Neutrophil (primary cell): Measurements from ENCODE around the gene BANF2.

Source experiments
- H3K27ac ChIP-seq: fragments of 200-600 bp; sonication (generic); 2 replicates; pipeline ENCODE4 v1.5.1; 2016; ENCODE audit warnings: mild to moderate bottlenecking, moderate library complexity
- H3K27me3 ChIP-seq: fragments of 200-600 bp; sonication (generic); 2 replicates; pipeline ENCODE4 v1.6.0; 2016; ENCODE audit warnings: mild to moderate bottlenecking
- H3K36me3 ChIP-seq: fragments of 200-600 bp; sonication (generic); 2 replicates; pipeline ENCODE4 v1.5.1; 2017
- H3K4me1 ChIP-seq, 2 experiments: fragments of 200-600 bp in 1 of 2; sonication (generic) in 1 of 2; 1 replicate in 1 of 2; 2 replicates in 1 of 2; pipeline versions ENCODE4 v1.5.1 to v1.6.1; 2013 to 2016; ENCODE audit warnings: low read depth in 1 of 2, low read length in 1 of 2, mild to moderate bottlenecking in 1 of 2, moderate library complexity in 1 of 2; ENCODE audit not compliant: control insufficient read depth in 1 of 2, insufficient read depth in 1 of 2
- H3K4me3 ChIP-seq, 2 experiments: fragments of 200-600 bp in 1 of 2; sonication (generic) in 1 of 2; 1 replicate in 1 of 2; 2 replicates in 1 of 2; pipeline ENCODE4 v1.5.1; 2013 to 2016; ENCODE audit warnings: low read depth in 1 of 2, low read length in 1 of 2, mild to moderate bottlenecking in 1 of 2, moderate library complexity in 1 of 2
- H3K9me3 ChIP-seq: fragments of 200-600 bp; sonication (generic); 2 replicates; pipeline ENCODE4 v1.5.1; 2016
- TF ChIP-seq, protein P1 (sequence below): fragments of 200-600 bp; sonication (generic); IDR thresholded peaks from 2 replicates; pipeline ENCODE4 v1.5.1; 2016; ENCODE audit warnings: antibody characterized with exemption

BANF2 gene

DNA sequence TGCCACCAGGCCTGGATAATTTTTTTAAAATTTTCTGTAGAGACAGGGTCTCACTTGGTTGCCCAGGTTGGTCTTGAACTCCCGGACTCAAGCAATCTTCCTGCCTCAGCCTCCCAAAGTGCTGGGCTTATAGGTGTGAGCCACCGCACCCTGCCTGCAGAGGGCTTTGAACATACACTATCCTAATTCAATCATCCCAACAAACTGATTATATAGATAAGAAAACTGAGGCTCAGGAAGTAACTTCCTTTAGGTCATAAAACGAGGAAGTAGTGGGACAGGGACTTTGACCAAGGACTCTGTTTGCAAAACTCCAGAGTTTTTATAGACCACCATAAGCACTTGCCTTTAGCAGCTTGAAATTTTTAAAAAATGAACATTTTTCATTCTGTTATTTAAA, 5.0 kb upstream of the BANF2 start:
- no peaks in the 10 kb centered on the region for H3K9me3 ChIP-seq
- no peak overlapping the region for H3K27ac ChIP-seq
- TF ChIP-seq, protein P1, sequence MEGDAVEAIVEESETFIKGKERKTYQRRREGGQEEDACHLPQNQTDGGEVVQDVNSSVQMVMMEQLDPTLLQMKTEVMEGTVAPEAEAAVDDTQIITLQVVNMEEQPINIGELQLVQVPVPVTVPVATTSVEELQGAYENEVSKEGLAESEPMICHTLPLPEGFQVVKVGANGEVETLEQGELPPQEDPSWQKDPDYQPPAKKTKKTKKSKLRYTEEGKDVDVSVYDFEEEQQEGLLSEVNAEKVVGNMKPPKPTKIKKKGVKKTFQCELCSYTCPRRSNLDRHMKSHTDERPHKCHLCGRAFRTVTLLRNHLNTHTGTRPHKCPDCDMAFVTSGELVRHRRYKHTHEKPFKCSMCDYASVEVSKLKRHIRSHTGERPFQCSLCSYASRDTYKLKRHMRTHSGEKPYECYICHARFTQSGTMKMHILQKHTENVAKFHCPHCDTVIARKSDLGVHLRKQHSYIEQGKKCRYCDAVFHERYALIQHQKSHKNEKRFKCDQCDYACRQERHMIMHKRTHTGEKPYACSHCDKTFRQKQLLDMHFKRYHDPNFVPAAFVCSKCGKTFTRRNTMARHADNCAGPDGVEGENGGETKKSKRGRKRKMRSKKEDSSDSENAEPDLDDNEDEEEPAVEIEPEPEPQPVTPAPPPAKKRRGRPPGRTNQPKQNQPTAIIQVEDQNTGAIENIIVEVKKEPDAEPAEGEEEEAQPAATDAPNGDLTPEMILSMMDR, result no peak
- peaks cover 10% of the 10 kb centered on the region for H3K27me3 ChIP-seq
- no peaks in the 10 kb centered on the region for H3K4me1 ChIP-seq
- H3K36me3 ChIP-seq, result no peaks in the 10 kb centered on the region
- H3K4me3 ChIP-seq, result no peak overlapping the region

DNA sequence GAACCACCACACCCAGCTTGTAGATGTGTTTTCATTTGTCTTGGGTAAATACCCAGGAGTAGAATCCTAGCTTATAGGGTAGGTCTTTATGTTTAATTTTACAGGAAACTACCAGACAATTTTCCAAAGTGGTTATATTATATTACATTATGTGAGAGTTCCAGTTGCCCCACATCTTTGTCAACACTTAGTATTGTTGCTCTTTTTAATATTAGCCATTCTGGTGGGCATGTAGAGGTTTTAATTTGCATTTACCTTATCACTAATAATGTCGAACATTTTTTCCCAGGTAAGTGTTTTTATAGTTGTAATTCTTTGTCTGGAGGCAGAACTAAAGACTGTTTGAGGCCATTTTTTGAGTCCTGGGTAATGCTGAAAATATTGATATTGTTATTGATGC, 3.5 kb upstream of the BANF2 start:
- Histone ChIP-seq H3K36me3 (no peaks in the 10 kb centered on the region), H3K4me1 (no peaks in the 10 kb centered on the region)
- TF ChIP-seq, protein P1, result no peak

DNA sequence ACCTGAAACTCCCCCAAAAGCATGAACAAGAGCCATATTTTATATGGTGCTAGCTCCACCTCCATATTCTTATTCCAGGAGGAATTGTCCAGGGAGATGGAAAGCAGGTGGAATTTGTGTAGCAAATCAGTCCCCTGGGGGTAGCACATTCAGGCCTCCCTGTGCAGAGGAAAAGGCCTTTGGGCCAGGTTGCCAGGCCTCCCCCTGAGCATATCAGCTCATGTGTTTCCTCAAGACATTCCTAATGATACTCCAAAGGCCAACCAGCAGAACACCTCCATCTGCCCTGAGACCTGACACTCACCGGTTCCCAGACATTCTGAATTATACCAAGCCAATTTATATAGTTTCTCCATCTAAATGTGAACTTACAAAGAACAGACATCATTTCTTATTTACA, 2.6 kb upstream of the BANF2 start:
- no peaks in the 10 kb centered on the region for H3K4me1 ChIP-seq
- TF ChIP-seq, protein P1, result no peak
- H3K27me3 ChIP-seq, result no peaks in the 10 kb centered on the region
- no peaks in the 10 kb centered on the region for H3K9me3 ChIP-seq
- H3K36me3 ChIP-seq, result no peaks in the 10 kb centered on the region
- H3K27ac ChIP-seq, result no peak overlapping the region
- no peak overlapping the region for H3K4me3 ChIP-seq

More for the DNA sequence above, 3.5 kb upstream of the BANF2 start:
- no peak overlapping the region for H3K4me3 ChIP-seq
- no peaks in the 10 kb centered on the region for H3K27me3 ChIP-seq
- no peak overlapping the region for H3K27ac ChIP-seq
- no peaks in the 10 kb centered on the region for H3K9me3 ChIP-seq

DNA sequence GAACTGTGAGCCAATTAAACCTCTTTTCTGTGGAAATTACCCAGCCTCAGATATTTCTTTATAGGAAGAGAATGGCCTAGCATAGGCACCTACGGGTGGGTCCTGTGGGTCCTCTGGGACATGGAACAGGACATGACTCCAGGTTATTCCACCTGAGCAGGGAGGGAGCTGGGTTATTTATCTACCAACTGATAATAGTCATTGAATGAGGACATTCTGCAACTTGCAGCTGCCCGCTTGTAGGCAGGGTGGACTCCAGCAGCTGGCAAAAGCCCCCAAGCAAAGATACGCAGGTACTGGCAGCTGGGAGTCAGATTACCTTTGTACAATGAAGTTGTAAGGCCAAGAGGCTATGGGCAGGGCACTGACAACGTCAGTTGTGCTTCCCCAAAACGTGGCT, 1.4 kb upstream of the BANF2 start:
- TF ChIP-seq, protein P1, result no peak
- no peaks in the 10 kb centered on the region for H3K27me3 ChIP-seq

DNA sequence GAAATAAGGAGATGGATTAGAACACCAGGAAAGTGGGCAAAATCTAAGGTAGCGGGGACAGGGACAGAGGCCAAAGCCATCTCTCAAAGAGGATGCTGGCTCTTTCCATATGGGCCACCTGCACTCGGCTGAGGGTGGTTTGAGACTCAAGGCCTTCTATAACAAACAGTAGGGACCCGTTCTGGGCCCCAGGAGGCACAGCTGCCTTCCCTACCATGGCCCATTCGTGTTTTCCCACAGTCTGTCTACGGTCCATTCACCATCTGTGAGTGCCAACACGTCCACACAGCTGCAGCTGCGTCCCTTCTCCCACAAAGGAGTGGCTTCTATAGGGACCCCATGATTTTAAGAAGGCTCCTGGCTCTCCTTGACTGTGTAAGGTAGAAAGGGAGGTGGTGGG, 871 bp downstream of the BANF2 start:
- Histone ChIP-seq H3K27me3 (no peaks in the 10 kb centered on the region), H3K4me3 (no peak overlapping the region), H3K4me1 (no peaks in the 10 kb centered on the region), H3K27ac (no peak overlapping the region), H3K9me3 (no peaks in the 10 kb centered on the region), H3K36me3 (no peaks in the 10 kb centered on the region)
- TF ChIP-seq, protein P1, result no peak

More for the DNA sequence above, 1.4 kb upstream of the BANF2 start:
- no peaks in the 10 kb centered on the region for H3K36me3 ChIP-seq
- H3K27ac ChIP-seq, result no peak overlapping the region
- no peaks in the 10 kb centered on the region for H3K9me3 ChIP-seq
- no peak overlapping the region for H3K4me3 ChIP-seq
- no peaks in the 10 kb centered on the region for H3K4me1 ChIP-seq

DNA sequence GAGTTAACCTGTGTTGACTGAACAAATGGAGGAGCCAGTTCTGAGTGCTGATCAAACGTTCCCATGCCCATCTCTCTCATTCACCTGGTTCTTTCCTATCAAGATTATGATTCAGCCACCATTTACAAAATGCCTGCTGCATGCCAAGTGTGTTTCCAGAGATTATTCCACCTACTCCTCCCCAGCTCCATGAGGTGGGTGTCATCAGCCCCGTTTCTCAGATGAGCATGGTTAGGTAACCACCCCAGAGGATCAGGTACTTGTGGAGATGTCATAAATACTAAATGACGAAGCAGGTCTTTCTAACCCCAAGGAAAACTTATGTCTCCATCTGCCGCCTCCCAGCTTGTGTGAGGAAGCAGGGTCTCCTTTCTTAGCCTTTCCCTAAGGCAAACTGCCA, 2.1 kb downstream of the BANF2 start:
- TF ChIP-seq, protein P1, result no peak
- no peaks in the 10 kb centered on the region for H3K27me3 ChIP-seq
- no peaks in the 10 kb centered on the region for H3K36me3 ChIP-seq
- no peaks in the 10 kb centered on the region for H3K4me1 ChIP-seq
- no peak overlapping the region for H3K4me3 ChIP-seq
- H3K27ac ChIP-seq, result no peak overlapping the region
- H3K9me3 ChIP-seq, result no peaks in the 10 kb centered on the region
